COLO668 (cell line): Measurements from ENCODE around the gene ANKS1A.
"Not testable (repeated sequence)": the region's sequence is repeated elsewhere in the genome, so short reads cannot be mapped to it uniquely, and the experiment has no call there.

Experiments
- DNase-seq: peaks from one replicate; lab custom pipeline; 2025; ENCODE audit not compliant: unreplicated experiment; lab: John Stamatoyannopoulos, UW

The ANKS1A gene

DNA sequence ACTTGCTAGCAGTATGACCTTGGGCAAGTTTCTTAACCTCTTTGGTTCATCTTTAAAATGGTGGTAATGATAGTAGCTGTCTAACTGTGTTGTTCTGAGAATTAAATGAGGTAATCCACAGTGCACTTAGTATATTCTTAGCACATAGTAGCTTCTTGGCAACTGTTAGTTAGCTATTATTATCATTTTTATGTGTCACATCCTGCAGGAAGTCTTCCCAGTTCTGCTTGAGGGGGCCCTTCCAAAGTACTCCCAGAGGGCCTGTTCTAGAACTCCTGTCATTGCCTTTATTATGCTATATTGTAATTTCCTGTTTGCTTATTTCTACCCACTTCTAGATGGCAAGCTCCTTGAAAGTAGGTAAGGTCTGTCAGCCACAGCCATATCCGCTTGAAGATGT lies 30.6 kb downstream of the ANKS1A start:
- DNase-seq: no peak

- no peak for DNase-seq
These were observed 31.0 kb downstream of the ANKS1A start for GRCh38 chr6:34920097-34920496.

DNA sequence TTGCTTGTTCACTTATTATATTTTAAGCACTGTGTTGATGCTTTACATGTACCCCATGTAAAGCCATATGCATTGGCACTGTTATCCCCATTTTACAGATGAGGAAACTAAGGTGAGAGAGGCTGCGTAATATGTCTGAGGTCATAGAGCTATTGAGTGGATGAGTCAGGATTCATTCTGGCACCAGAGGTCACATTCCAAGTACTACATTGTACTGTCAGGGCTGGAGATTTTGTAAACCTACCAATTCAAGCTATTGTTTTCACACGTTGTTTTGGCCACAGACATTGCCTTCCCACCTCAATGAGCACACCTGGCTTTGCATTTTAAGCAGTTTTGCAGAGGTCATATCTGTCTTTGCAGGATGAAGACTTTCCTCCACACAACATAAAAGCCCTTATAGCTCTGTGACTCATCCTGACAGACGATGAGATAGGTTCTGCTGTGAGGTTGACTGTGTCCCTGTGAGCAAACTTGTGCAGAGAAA lies 33.2 kb downstream of the ANKS1A start:
- peak; percentile 3 for DNase-seq

- DNase-seq: no peak
These were observed 36.0 kb downstream of the ANKS1A start for GRCh38 chr6:34924831-34925625.

DNA sequence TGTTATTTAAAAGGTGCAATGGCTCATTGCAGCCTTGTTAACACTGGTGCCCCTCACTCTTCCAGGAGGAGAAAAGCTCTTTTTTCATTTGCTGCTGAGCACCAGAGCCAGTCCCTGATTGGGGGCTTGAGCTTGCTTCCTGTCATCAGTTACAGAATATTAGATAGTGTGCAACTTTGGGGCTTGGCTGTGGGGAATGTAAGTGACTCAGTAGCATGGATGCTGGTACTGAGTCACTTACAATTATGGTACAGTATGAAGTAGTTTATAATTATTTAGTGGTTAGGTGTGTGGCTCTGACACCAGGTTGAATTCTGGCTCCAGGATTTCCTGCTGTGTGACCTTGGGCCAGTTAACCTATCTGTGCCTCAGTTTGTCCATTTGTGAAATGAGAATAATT lies 37.6 kb downstream of the ANKS1A start:
- no peak for DNase-seq

- no peak for DNase-seq
These were observed 39.2 kb downstream of the ANKS1A start for GRCh38 chr6:34928220-34928619.

DNA sequence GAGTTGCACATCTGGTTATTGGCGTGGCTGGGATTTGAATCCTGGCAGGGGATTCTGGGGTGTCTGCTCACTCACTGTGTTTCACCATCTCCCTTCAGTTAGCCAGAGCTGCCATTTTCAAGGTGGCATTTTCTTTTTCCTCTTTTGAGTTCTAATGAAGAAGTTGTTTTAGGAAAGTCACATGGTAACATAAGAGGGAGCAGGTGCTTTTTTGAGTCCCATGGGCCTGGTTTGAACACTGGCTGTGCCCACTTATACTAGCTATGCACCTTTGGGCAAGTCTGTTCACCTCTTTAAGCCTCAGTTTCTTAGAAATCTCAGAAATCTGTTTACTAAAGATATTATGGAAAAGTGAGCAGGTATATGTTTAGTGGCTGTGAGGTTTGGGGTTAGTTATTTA lies 39.6 kb downstream of the ANKS1A start:
- no peak for DNase-seq

- no peak for DNase-seq
These were observed 40.4 kb downstream of the ANKS1A start for GRCh38 chr6:34929241-34929978.

GRCh38 chr6:34930221-34930620 lies 41.2 kb downstream of the ANKS1A start:
- DNase-seq: no peak

DNA sequence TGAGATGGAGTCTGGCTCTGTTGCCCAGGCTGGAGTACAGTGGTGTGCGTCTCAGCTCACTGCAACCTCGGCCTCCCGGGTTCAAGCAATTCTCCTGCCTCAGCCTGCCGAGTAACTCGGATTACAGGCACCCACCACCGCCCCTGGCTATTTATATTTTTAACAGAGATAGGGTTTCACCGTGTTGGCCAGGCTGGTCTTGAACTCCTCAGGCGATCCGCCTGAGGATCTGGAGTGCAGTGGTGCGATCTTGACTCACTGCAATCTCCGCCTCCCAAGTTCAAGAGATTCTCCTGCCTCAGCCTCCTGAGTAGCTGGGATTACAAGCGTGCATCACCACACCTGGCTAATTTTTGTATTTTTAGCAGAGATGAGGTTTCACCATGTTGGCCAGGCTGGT lies 43.1 kb downstream of the ANKS1A start:
- not testable (repeated sequence) for DNase-seq

- no peak for DNase-seq
These were observed 45.5 kb downstream of the ANKS1A start for GRCh38 chr6:34934516-34934915.

GRCh38 chr6:34938268-34938667 lies 49.2 kb downstream of the ANKS1A start:
- DNase-seq: no peak

DNA sequence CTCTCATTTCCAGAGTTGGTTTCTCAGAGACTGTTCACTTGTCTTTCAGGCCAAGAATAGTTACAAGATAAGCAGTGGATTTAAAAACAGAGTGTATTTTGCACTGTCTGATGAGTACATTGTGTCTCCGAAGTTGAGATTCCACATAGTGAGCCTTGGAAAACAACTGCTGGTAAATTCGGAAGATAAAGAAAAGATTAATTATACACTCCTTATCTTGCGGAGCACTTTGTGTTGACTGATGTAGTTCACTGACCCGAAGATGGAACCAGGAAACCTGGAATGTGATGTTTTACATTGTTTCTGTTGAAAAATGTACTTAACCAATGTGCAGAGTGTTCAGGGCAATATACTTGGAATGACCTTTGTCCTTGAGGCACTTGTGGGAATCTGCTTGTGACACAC lies 51.0 kb downstream of the ANKS1A start:
- no peak for DNase-seq

DNA sequence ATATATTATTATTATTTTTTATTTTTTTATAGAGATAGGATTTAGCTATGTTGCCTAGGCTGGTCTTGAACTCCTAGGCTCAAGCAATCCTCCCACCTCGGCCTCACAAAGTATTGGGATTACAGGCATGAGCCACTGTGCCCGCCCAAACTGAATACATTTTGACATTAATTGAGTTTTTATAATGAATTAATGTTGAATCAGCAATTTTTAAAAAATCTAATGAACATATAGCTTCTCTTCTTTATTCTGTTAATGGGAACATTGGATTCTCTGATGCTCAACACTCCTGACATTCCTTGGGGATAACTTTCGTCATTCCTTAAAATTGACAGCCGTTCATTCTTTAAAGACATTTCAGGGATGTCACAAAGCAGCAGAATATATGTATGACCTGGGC lies 52.4 kb downstream of the ANKS1A start:
- DNase-seq: no peak

DNA sequence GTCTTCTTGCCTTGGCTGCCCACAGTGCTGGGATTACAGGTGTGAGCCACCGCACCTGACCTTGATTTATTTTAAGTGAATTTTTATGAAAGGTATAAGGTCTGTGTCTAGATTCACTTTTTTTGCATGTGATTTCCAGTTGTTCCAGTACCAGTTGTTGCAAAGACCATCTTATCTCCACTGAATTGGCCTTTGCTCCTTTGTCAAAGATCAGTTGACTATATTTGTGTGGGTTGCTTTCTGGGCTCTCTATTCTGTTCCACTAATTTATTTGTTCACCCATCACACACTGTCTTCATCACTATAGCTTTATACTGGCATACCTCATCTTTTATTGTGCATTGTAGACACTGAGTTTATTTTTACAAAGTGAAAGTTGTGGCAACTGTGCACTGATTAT lies 56.3 kb downstream of the ANKS1A start:
- no peak for DNase-seq

- DNase-seq: no peak
These were observed 58.5 kb downstream of the ANKS1A start for GRCh38 chr6:34947561-34947960.

DNA sequence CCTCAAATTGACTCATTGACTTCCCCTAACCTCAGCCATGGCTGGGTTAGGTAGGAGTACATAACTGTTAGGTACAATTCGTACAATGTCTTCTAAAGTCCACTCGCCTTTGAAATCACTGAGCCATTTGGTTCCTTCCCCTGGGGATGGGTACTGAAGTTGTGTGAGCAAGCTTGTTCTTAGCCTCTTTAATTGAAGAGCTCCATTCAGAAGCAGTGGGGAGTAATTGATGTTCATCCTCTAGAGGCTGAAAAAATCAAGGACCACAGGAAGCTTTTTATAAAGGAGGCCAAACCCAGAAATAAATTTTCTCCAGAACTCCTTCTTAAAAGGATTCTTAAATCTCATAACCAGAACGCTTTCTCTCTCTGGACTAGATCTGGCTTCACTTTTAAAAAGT lies 60.6 kb downstream of the ANKS1A start:
- no peak for DNase-seq

- no peak for DNase-seq
These were observed 61.8 kb downstream of the ANKS1A start for GRCh38 chr6:34950849-34951248.

- DNase-seq: no peak
These were observed 62.7 kb downstream of the ANKS1A start for GRCh38 chr6:34951731-34952130.

DNA sequence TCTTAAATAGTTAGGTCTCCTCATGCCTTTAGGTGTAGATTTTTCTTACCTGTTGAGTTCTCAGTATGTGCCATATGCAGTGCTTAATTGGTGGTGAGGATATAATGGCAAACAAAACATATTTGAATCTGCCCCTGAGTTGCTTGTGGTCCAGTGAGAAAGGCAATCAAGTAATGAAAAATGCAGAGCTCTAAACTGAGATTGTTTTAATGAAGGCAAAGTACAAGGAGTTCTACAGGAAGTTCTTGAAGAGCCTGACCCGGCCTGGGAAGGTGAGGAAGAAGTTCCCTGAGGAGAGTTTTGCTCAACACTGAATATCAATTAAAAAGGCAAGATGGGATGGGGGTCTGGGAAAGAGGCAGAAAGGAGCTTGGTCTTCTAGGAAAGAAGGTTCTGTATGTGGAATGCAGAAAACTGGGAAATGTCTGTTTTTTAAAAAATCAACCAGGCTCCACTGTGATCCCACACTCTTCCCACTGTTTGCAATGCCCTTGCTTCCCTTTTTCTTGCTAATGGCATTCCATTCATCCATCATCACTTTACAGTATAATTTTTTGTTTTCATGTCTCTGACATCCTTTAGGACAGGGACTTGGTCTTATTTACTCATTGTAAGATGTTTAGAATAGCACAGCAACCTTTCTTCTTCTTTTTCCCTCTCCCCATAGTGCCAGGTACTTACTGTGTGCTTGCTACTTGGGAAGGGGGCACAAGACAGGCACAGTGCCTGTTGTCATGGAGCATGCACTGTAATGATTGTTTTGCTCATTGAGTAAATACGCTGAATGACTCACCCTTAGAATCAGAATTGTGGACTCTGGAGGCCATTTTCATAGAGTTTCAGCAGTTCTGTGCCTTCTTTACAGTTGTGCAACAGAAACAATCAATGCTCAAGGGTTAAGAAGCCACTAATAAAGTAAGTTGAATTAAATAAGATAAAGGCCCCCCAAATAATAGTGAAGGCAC lies 64.3 kb downstream of the ANKS1A start:
- DNase-seq: peak; percentile 28

DNA sequence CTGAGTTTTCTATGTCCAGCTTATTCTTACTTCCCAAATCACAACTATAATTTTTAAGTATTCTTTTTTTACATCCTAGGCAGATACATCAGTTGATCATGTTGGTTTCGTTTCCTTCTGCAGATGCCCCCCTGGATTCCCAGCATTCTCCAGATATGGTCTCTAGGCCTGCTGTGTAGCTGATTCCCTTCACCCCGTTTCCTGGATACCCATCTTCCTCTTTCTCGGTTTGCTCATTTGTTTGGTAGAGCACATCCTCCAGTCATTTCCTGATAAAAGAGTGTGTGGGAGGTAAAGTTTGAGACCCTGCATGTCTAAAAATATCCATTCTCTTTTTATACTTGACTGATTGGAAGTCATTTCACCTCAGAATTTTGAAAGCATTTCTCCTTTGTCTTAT lies 66.4 kb downstream of the ANKS1A start:
- no peak for DNase-seq
